Amniotic stem cell (primary cell): Measurements from ENCODE around the gene AP1S3.
"Not testable (repeated sequence)": the region's sequence is repeated elsewhere in the genome, so short reads cannot be mapped to it uniquely, and the experiment has no call there.

ENCODE experiments used
- DNase-seq: peaks from one replicate; lab custom pipeline; 2025; lab: John Stamatoyannopoulos, UW

Gene AP1S3

DNA sequence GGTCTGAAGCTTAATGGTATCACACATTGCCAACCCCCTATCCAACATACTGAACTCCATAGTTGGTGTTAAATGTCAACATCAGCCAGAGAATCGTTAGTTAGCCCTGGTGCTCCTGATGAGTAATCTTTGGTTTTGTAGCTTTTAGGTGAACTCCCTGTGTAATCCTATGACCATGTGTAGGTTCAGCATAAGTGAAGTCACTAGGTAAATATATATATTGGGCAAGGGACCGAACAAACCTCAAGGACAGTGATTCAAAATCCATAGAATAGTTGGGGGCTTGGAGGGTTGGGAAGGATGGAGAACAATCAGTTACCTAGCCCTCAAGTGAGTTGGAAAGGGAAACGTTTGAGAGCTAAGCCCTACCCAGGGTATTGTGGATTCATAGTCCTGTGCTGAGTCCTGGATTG is 16.0 kb upstream of the AP1S3 start:
- no peak for DNase-seq

- no peak for DNase-seq
Measured at GRCh38 chr2:223852281-223852795, 15.0 kb upstream of the AP1S3 start.

- no peak for DNase-seq
Measured at GRCh38 chr2:223847410-223847809, 10.0 kb upstream of the AP1S3 start.

DNA sequence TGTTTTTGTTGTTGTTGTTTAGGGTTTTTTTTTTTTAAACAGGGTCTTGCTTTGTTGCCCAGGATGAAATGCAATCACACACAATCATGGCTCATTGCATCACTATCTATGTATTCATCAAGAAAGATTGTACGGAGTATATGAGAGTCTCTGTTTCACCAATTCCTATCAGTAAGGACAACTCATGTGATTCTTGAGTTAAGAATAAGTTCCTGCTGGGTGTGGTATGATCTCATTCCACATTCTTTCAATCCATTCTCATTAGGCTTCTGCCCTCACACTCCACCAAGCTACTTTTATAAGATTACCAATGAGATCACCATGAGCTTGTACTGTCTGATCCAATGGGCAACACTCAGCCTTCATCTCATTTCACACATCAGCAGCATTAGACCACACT is 9.1 kb upstream of the AP1S3 start:
- DNase-seq, result peak; percentile 77

DNA sequence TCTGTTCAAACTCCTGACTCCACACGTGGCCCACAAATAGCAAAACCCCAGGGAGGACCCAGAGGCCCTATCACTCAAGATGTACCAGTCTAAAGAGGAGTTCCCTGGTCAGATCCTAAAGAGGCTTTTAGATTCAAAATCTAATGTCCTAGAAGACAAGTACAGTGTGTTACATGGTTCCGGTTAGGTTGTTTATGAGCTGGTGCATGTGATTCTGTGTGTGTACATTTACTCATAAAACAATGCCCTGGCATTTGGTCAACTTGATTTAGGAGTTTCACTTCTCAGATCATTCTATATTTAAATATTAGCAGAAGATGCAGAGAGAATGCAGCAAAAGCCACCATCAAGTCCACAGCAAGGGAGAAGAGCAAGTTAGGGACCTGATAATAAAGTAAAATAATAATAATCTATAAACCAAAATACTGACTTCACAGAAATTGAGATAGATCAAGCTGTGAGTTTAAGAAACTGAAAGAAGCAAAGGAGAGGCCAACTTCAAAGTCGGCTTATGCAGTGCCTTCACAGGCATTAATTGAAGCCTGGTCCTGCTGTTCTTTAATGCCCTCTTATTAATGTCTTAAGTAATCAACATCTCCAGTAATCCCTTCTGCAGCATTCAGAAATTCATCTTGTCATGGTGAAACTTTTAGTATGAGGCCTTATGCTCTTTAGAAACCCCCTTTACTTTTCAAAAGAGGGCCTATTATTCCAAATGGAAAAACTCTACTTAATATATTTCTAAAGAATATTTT is 4.2 kb upstream of the AP1S3 start:
- no peak for DNase-seq

GRCh38 chr2:223835701-223836532 is 1.5 kb downstream of the AP1S3 start:
- no peak for DNase-seq

- DNase-seq, result no peak
Measured at GRCh38 chr2:223834431-223834830, 3.0 kb downstream of the AP1S3 start.

DNA sequence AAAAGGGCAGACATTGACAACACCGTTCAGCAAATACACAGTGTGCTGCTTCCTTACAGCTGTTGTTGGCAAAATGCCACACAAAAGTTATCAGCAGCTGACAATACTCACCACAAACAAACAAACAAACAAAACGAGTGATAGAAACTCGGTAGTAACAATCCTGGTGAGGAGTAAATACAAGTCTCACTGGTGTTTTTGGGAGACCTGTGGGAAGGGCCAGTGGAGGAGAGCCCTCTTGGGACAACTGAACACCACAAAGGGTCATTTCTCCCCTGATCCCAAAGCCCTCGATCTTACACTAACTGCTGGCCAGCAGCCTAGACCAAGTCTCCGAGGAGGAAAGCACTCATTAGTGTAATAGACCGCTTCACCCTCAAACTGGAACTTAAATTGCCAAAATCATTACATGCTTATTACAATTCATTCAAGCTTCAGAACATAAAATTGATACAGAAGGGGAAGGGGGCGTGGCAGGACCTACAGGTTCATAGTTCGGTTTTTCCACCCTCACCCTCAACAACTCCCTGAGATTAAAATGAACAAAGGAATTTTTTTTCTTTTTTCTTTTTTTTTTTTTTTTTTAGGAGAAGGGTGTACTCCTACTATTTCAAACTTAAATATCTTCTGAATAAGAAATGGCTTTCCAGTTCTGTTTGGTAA is 5.0 kb downstream of the AP1S3 start:
- no peak for DNase-seq

- no peak for DNase-seq
Measured at GRCh38 chr2:223829128-223829527, 8.3 kb downstream of the AP1S3 start.

- no peak for DNase-seq
Measured at GRCh38 chr2:223828314-223828713, 9.1 kb downstream of the AP1S3 start.

DNA sequence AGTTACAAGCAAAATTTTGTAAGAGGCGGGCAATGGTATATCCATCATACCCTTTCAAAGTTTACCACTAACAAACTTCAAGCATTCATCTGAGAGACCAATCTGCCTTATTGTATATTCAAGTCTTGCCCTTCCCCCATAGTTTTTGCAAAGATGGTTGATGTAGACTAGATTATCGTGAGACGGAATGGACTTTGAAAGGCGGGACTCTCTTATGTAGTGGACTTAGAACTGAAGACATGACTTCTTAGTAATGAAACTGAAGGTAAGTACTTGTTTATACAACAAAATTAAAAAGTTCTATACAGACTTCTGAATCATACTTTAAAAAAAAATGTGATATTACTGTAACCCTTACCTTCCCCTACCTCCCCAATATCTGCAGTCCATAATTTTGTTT is 10.4 kb downstream of the AP1S3 start:
- DNase-seq, result no peak

GRCh38 chr2:223824301-223824700 is 13.1 kb downstream of the AP1S3 start:
- no peak for DNase-seq

DNA sequence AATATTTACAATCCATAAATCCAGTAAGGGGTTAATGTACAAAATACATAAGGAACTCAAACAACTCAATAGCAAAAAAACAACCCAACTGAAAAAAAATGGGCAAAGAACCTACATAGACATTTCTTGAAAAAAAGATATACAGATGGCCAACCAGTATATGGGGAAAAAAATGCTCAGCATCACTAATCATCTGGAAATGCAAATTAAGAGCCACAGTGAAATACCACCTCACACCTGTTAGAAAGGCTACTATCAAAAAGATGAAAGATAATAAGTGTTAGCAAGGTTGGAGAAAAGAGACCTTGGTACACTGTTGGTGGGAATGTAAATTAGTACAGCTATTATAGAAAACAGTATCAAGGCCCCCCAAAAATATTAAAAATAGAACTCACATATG is 14.6 kb downstream of the AP1S3 start:
- no peak for DNase-seq

DNA sequence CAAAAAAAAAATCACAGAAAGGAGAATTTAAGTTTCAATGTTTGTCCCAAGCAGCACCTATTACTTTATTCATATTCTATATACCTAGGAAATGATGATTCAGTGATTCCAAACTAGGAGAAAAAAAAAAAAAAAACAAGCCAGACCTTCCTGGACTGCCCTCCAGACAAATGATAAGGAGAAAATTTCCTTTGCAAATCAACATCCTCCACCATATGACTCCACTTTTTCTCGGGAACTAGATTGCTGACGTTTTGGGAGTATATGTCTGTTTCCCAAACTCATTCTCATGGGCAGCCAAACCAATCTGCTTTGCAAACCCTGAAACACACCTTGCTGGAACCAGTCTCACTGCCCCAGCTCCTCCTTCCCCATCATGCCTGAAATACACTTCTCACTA is 16.8 kb downstream of the AP1S3 start:
- no peak for DNase-seq

DNA sequence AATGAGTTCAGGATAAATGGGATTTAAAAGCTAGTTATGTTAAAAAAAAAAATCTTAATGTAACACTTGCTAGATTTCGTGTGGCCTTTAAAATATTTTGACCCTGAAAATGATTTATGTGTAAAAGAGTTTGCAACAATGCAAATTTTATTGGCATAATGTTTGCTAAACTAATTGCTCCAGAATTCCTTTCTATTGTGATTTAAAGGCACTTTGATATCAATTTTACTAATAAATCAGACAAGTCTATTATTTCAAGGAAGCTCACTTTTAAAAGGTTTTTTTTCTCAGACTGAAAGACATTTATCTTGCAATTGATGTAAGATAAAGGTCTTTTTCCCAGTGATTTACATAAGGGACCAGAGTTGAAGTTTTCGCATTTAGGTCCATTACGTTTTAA is 17.5 kb downstream of the AP1S3 start:
- DNase-seq, result no peak

DNA sequence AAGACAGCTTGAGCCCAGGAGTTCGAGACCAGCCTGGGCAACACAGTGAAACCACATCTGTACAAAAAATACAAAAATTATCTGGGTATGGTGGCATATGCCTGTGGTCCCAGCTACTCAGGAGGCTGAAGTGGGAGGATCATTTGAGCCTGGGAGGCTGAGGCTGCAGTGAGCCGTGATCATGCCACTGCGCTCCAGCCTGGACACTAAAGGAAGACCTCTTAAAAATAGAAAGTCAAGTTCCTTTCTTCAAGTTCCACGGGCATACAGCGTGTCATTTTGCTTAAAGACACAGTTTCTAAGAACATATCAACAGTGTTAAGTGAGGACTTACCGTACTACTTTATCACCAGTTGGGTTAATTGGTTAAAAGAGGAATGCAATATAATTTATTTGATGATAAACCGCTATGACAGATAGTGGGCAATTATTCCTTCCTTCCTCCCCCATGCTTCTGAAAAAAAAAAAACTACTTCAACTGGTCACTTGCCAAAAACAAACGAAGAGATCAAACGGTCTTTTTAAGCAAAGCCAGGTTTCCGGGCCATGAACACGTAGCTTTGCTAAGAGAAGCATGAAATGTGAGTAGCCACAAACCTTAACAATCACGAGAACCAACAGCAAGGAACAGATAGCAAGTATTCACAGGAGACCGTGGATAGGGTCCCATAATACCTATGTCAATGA is 21.4 kb downstream of the AP1S3 start:
- DNase-seq, result no peak

DNA sequence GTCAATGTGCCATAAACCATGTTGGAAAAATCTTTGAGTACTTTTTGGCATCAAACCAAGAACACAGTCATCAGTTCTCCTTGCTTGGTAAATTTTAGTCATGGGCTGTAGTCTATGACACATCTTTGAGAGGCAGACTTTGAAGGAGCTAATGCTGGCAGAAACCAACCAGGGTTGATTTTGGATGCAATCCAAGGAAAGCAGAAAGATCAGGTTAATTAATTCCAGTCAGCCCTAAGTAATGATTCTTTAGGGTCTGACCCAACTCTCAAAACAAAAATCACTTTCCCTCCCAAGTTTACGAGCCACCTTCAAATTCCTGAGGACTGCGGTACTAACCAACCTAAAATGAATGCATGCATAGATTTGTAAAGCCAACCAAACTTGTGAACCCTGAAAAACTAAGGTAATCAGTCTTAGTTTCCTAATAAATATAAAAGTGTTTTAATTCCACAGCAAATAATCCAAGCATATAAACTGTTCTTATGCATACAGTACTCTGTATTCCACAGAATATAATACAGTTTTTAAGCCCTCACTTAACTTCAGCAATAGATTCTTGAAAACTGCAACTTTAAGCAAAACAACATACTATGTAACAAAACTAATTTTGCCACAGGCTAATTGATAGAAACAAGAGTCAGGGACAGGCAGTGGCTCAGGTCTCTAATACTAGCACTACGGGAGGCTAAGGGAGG is 22.0 kb downstream of the AP1S3 start:
- DNase-seq, result peak; percentile 88

GRCh38 chr2:223814764-223815163 is 22.6 kb downstream of the AP1S3 start:
- DNase-seq, result not testable (repeated sequence)

DNA sequence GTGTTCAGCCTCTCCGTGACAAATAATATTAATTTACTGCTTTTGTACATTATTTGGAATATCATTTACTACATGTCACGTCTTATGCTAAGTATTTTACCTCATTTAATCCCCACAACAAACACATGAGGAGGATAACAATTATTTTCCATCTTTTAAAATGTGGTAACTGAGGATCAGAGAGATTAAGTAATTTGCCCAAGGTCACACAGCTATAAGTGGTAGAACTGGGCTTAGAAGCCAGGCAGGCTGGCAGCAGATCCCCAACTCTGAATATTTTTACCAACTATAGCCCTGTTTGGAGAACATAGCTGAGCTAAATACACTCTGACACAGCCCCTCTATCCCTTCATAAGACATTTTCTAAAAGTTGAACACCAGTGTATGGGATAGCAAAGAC is 24.1 kb downstream of the AP1S3 start:
- no peak for DNase-seq

DNA sequence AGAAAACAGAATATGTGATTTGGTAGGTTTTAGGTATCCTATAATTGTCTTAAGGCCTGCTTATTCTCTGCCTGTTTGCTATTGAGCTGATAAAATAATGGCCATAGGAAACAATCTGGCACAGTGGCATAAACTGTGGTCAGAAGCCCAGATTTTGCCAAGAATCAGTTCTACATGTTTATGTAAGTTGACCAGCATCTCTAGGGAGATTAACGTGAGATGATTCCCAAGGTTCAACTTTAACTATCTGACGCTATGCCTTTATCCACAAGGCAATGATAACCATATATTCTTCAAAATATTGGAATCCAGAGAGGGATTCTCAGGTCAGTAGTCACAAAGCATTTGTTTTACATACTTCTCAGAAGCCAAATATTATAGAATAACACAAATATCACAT is 25.6 kb downstream of the AP1S3 start:
- no peak for DNase-seq

GRCh38 chr2:223805008-223805407 is 32.4 kb downstream of the AP1S3 start:
- no peak for DNase-seq
